HG03175 (cell line): ENCODE measurements around the gene COL11A1.
"Not testable (repeated sequence)": the region's sequence is repeated elsewhere in the genome, so short reads cannot be mapped to it uniquely, and the experiment has no call there.

Experiments
- ATAC-seq: cut with Tn5 transposase; IDR thresholded peaks from one replicate; pipeline ENCODE4 v1.9.1; 2021; ENCODE audit warnings: mild to moderate bottlenecking, moderate library complexity; ENCODE audit not compliant: unreplicated experiment

COL11A1 gene

GRCh38 chr1:103108376-103109150, at the start of gene COL11A1:
Gene COL11A1 (minus strand): TSS chr1:103108522. CDS start chr1:103108178, 344 bp downstream.
- no peak for ATAC-seq

- ATAC-seq: no peak
Measured at GRCh38 chr1:103156966-103157365, 48.6 kb upstream of the COL11A1 start.

- ATAC-seq: no peak
Measured at GRCh38 chr1:103146166-103146565, 37.8 kb upstream of the COL11A1 start.

- no peak for ATAC-seq
Measured at GRCh38 chr1:103145449-103145848, 37.1 kb upstream of the COL11A1 start.

GRCh38 chr1:103144681-103145080, 36.4 kb upstream of the COL11A1 start:
- no peak for ATAC-seq

GRCh38 chr1:103142461-103142860, 34.1 kb upstream of the COL11A1 start:
- no peak for ATAC-seq

GRCh38 chr1:103129796-103130195, 21.5 kb upstream of the COL11A1 start:
- ATAC-seq: no peak

- no peak for ATAC-seq
Measured at GRCh38 chr1:103129255-103129654, 20.9 kb upstream of the COL11A1 start.

GRCh38 chr1:103128256-103128655, 19.9 kb upstream of the COL11A1 start:
- not testable (repeated sequence) for ATAC-seq

- no peak for ATAC-seq
Measured at GRCh38 chr1:103125219-103125618, 16.9 kb upstream of the COL11A1 start.

- ATAC-seq: no peak
Measured at GRCh38 chr1:103122983-103123720, 14.8 kb upstream of the COL11A1 start.

GRCh38 chr1:103120981-103121380, 12.7 kb upstream of the COL11A1 start:
- ATAC-seq: no peak

GRCh38 chr1:103112546-103112945, 4.2 kb upstream of the COL11A1 start:
- no peak for ATAC-seq

GRCh38 chr1:103111926-103112325, 3.6 kb upstream of the COL11A1 start:
- no peak for ATAC-seq

GRCh38 chr1:103110701-103111100, 2.4 kb upstream of the COL11A1 start:
- no peak for ATAC-seq

GRCh38 chr1:103109311-103109920, 1.1 kb upstream of the COL11A1 start:
- ATAC-seq: no peak

- no peak for ATAC-seq
Measured at GRCh38 chr1:103107741-103108375, 464 bp downstream of the COL11A1 start.

GRCh38 chr1:103106426-103107341, 1.6 kb downstream of the COL11A1 start:
- peak; percentile 84 for ATAC-seq

- no peak for ATAC-seq
Measured at GRCh38 chr1:103101399-103101798, 6.9 kb downstream of the COL11A1 start.

GRCh38 chr1:103089221-103089620, 19.1 kb downstream of the COL11A1 start:
- ATAC-seq: no peak
